ENCODE data around the gene AMBRA1. TPM values are rescaled to one million over a fixed set of nuclear protein-coding genes. Genes with fewer than 3 reads are reported as not detected.

AMBRA1 gene
- total and polyA plus RNA-seq, 2 experiments from 2014 or later = 10.5 to 52.7 TPM

GRCh38 chr11:46480166-46480726 is 113.6 kb downstream of the AMBRA1 start:
- H3K27ac ChIP-seq = no peak overlapping the region
- peaks cover 9% of the 10 kb centered on the region for H3K4me1 ChIP-seq (ENCODE audit: low read depth)
- DNase-seq (ENCODE audit: low read depth in 1 of 2, low spot score in 1 of 2) = no peak
- no peaks in the 10 kb centered on the region for H3K9me3 ChIP-seq (ENCODE audit: low read depth)
- no peak for TF ChIP-seq CTCF (IDR thresholded peaks at IDR 0.05; ENCODE audit: low read depth, low read length)
- no peaks in the 10 kb centered on the region for H3K27me3 ChIP-seq
- no peaks in the 10 kb centered on the region for H3K36me3 ChIP-seq
- no peak overlapping the region for H3K4me3 ChIP-seq

GRCh38 chr11:46479601-46480000 is 114.2 kb downstream of the AMBRA1 start:
- no peaks in the 10 kb centered on the region for H3K9me3 ChIP-seq (ENCODE audit: low read depth)
- peaks cover 9% of the 10 kb centered on the region for H3K4me1 ChIP-seq (ENCODE audit: low read depth)
- TF ChIP-seq CTCF (IDR thresholded peaks at IDR 0.05; ENCODE audit: low read depth, low read length) = no peak
- H3K36me3 ChIP-seq = no peaks in the 10 kb centered on the region
- no peak overlapping the region for H3K27ac ChIP-seq
- no peak for DNase-seq (ENCODE audit: low read depth in 1 of 2, low spot score in 1 of 2)
- no peak overlapping the region for H3K4me3 ChIP-seq
- no peaks in the 10 kb centered on the region for H3K27me3 ChIP-seq

GRCh38 chr11:46478196-46478595 is 115.6 kb downstream of the AMBRA1 start:
- Histone ChIP-seq H3K36me3 (no peaks in the 10 kb centered on the region), H3K4me1 (ENCODE audit: low read depth) (peaks cover 10% of the 10 kb centered on the region)

GRCh38 chr11:46477136-46477535 is 116.7 kb downstream of the AMBRA1 start:
- H3K4me3 ChIP-seq = no peak overlapping the region
- H3K27me3 ChIP-seq = no peaks in the 10 kb centered on the region
- no peak for TF ChIP-seq CTCF (IDR thresholded peaks at IDR 0.05; ENCODE audit: low read depth, low read length)
- H3K9me3 ChIP-seq (ENCODE audit: low read depth) = no peaks in the 10 kb centered on the region
- no peak for DNase-seq (ENCODE audit: low read depth in 1 of 2, low spot score in 1 of 2)
- H3K4me1 ChIP-seq (ENCODE audit: low read depth) = peaks cover 20% of the 10 kb centered on the region
- no peak overlapping the region for H3K27ac ChIP-seq
- H3K36me3 ChIP-seq = no peaks in the 10 kb centered on the region

More at GRCh38 chr11:46478196-46478595, 115.6 kb downstream of the AMBRA1 start:
- no peak for DNase-seq (ENCODE audit: low read depth in 1 of 2, low spot score in 1 of 2)
- Histone ChIP-seq H3K27me3 (no peaks in the 10 kb centered on the region), H3K27ac (no peak overlapping the region), H3K9me3 (ENCODE audit: low read depth) (no peaks in the 10 kb centered on the region), H3K4me3 (no peak overlapping the region)
- no peak for TF ChIP-seq CTCF (IDR thresholded peaks at IDR 0.05; ENCODE audit: low read depth, low read length)

- no peak for DNase-seq (ENCODE audit: low read depth in 1 of 2, low spot score in 1 of 2)
These were observed 117.8 kb downstream of the AMBRA1 start for GRCh38 chr11:46475926-46476545.

More at GRCh38 chr11:46475926-46476545, 117.8 kb downstream of the AMBRA1 start:
- no peak for TF ChIP-seq CTCF (IDR thresholded peaks at IDR 0.05; ENCODE audit: low read depth, low read length)
- H3K27ac ChIP-seq = no peak overlapping the region
- no peaks in the 10 kb centered on the region for H3K9me3 ChIP-seq (ENCODE audit: low read depth)
- no peaks in the 10 kb centered on the region for H3K27me3 ChIP-seq
- H3K36me3 ChIP-seq = no peaks in the 10 kb centered on the region
- H3K4me3 ChIP-seq = no peak overlapping the region
- peaks cover 18% of the 10 kb centered on the region for H3K4me1 ChIP-seq (ENCODE audit: low read depth)

Data from cardiac muscle cell (in vitro differentiated cells and primary cell).